HFF-Myc (cell line): ENCODE measurements around the gene NPPC.
A peak's percentile ranks its signal among the peaks of the same experiment; 100 is the strongest.

Experiments
- DNase-seq: peaks from one replicate; pipeline ENCODE4 v3.0.0-alpha.2; 2011; ENCODE audit warnings: low read depth; ENCODE audit errors: extremely low read depth
- H3K4me3 ChIP-seq: replicated peaks from 2 replicates; pipeline ENCODE4 v1.5.1; 2011; ENCODE audit warnings: low read depth, mild to moderate bottlenecking, control low read depth, low read length
- TF ChIP-seq, protein P1 (sequence below): IDR thresholded peaks from 2 replicates; pipeline ENCODE4 v1.5.1; 2012; ENCODE audit warnings: mild to moderate bottlenecking, low read depth, low read length, control low read depth; ENCODE audit errors: missing control alignments

The NPPC gene

DNA sequence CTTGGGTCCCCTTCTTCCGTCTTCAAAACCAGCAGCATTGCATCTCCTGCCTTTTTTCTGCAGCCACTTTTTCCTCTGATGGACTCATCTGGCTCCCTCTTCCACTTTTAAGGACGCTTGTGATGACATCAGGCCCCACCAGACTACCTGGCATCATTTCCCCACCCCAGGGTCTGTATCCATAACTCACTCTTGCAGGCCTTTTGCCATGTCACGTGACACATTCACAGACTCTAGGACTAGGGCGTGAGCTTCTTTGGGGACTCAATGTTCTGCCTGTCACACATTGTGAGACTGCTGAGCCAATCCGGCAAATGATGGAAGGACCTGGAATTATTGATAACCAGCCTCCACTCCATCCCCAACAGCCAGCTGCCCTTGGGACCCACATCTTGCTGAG is 23.6 kb downstream of the NPPC start:
- H3K4me3 ChIP-seq, result no peak overlapping the region
- TF ChIP-seq, protein P1, sequence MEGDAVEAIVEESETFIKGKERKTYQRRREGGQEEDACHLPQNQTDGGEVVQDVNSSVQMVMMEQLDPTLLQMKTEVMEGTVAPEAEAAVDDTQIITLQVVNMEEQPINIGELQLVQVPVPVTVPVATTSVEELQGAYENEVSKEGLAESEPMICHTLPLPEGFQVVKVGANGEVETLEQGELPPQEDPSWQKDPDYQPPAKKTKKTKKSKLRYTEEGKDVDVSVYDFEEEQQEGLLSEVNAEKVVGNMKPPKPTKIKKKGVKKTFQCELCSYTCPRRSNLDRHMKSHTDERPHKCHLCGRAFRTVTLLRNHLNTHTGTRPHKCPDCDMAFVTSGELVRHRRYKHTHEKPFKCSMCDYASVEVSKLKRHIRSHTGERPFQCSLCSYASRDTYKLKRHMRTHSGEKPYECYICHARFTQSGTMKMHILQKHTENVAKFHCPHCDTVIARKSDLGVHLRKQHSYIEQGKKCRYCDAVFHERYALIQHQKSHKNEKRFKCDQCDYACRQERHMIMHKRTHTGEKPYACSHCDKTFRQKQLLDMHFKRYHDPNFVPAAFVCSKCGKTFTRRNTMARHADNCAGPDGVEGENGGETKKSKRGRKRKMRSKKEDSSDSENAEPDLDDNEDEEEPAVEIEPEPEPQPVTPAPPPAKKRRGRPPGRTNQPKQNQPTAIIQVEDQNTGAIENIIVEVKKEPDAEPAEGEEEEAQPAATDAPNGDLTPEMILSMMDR, result no peak
- DNase-seq, result no peak

DNA sequence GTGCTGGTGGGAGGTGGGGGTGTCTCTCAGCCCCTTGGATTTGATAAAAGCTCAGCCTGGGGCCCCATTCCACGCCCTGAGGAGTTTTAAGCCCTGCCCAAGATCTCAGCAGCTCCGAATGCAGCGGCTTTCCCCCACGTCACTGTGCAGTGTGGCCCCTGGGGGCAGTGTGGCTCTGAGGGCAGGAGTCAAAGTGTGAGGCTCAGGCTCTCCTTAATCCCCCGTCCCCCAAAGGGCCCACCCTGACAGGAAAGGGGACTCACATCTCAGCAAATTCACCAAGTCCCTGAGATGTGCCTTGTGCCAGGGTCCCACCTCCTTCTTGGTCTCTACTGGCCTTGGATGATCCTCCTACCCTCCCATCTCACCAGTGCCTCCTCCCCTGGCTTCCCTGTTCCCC is 25.2 kb downstream of the NPPC start:
- no peak overlapping the region for H3K4me3 ChIP-seq
- no peak for DNase-seq
- TF ChIP-seq, protein P1, result no peak

- DNase-seq, result no peak
- TF ChIP-seq, protein P1, result peak; percentile 95
- H3K4me3 ChIP-seq, result no peak overlapping the region
Measured at GRCh38 chr2:231900486-231900942, 25.7 kb downstream of the NPPC start.

DNA sequence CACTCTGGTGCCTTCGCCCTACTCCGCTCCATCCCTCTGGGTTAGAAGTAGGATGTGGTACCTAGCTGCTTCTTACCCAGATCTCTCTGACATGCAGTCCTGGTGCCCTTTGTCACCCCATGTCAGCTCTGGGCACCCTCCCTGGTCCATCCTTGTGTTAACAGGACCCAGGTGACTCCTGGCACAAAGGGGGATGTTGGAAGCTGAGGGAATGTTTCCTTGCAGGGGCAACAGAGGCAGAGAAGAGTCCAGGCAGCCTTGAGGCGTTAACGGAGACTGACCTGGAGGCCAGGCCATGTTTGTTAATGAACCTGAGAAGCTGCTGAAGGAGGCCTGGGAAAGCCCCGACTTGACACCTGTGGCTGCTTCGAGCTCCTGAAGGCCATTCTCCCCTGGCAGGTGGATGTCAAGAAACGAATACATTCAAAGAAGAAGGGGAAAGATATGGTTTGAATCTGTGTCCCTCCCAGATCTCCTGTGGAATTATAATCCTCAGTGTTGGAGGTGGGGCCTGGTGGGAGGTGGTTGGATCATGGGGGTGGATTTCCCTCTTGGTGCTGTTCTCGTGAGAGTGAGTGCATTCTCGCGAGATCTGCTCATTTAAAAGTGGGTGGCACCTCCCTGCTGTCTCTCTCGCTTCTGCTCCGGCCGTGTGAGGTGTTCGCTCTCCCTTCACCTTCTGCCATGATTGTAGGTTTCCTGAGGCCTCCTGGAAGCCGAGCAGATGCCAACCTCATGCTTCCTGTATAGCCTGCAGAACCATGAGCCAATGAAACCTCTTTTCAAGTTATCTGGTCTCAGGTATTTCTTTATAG is 31.4 kb downstream of the NPPC start:
- no peak for DNase-seq
- TF ChIP-seq, protein P1, result no peak
- no peak overlapping the region for H3K4me3 ChIP-seq

DNA sequence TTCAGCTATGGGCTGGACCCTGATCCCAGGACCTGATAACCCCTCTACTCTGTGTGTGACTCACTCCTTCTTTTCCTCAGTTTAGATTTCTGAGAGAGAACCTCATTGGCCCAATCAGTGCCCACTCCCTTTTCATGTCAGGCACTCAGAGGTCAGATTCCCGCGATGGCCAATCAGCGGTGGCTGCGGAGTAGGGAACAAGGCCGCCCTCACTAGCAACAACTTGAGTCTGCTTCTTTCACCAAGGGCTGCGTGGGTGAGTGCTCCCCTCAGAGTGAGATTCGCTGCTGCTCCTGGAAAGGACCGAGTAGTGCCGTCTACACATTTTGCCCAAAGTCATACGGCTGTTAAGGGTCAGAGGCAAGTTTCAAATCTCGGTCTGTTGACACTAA is 34.7 kb downstream of the NPPC start:
- DNase-seq, result no peak
- TF ChIP-seq, protein P1, result no peak
- no peak overlapping the region for H3K4me3 ChIP-seq

DNA sequence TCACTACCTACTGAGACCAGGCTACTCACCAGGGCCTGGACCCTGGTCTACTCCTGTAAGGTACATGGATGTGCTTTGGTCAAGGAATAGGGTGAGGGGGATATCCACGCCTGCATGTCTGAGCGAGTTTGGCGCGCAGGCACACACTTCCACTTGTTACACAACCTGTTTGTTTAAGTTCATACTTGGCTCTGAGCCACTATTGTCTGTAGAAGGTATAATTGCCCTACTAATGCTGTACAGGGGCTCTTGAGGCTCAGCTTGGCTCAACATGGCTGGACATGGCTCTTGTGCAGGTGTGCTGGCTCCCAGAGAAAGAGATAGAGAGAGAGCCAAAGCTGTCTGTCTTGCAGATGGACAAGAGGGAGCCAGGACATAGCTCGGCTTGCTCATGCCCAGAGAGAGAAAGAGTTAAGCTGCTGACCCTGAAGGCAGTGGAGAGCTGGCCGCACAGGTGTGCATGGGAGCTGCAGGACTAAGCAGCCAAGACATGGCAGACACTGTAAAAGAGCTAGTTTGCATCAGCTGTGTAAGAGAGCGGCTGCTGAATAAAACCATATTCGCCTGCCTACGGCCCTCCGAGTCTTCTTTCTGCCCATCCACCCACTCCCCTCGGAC is 35.2 kb downstream of the NPPC start:
- no peak for DNase-seq
- TF ChIP-seq, protein P1, result no peak
- no peak overlapping the region for H3K4me3 ChIP-seq
